Liver (tissue), 3 donors: Measurements from ENCODE around the gene PIMREG.

ENCODE experiments used
- MAX ChIP-seq: IDR thresholded peaks from 2 replicates; pipeline ENCODE4 v1.6.1; 2016; ENCODE audit warnings: antibody characterized with exemption
- NR2F2 ChIP-seq: IDR thresholded peaks from 2 replicates; pipeline ENCODE4 v1.6.1; 2016; ENCODE audit warnings: antibody characterized with exemption
- RAD21 ChIP-seq, 2 donors: IDR thresholded peaks; 2 replicates each; pipeline ENCODE4 v1.6.1; 2016; ENCODE audit warnings: antibody characterized with exemption in 2 of 2, mild to moderate bottlenecking in 2 of 2
- TAF1 ChIP-seq: conservative IDR thresholded peaks from 2 replicates; pipeline ENCODE4 v1.6.1; 2016; ENCODE audit warnings: antibody characterized with exemption, mild to moderate bottlenecking
- TF ChIP-seq, protein P1 (sequence below): fragments of 150-350 bp; IDR thresholded peaks from 2 replicates; pipeline ENCODE4 v1.5.1; 2017; ENCODE audit warnings: improper control_type of control experiment, low read depth, low read length; ENCODE audit not compliant: missing input control
- donor health status: healthy.
- donor health status: healthy.

DNA sequence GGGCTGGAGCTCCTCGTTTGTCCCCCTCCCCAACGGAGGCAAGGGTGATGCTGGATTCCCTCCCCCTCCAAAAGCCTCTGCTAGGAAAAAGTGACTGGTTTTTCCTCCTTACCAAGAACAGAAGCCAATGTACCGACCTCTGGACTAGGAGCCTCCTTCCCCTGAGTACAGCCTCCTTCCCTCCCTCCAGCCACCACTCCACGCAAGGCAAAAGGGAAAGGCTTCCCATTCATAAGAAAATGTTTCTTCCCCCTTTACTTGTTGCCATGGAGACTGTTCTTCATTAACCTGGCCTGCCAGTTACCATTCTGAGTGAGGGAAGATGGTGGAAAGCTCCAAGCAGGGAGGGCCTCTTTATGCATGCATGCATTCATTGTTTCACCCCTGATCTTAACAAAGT lies 4.3 kb upstream of the PIMREG start:
- TF ChIP-seq, protein P1, sequence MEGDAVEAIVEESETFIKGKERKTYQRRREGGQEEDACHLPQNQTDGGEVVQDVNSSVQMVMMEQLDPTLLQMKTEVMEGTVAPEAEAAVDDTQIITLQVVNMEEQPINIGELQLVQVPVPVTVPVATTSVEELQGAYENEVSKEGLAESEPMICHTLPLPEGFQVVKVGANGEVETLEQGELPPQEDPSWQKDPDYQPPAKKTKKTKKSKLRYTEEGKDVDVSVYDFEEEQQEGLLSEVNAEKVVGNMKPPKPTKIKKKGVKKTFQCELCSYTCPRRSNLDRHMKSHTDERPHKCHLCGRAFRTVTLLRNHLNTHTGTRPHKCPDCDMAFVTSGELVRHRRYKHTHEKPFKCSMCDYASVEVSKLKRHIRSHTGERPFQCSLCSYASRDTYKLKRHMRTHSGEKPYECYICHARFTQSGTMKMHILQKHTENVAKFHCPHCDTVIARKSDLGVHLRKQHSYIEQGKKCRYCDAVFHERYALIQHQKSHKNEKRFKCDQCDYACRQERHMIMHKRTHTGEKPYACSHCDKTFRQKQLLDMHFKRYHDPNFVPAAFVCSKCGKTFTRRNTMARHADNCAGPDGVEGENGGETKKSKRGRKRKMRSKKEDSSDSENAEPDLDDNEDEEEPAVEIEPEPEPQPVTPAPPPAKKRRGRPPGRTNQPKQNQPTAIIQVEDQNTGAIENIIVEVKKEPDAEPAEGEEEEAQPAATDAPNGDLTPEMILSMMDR = no peak
- TF ChIP-seq NR2F2 (no peak), RAD21 (IDR thresholded peaks at IDR 0.05) (no peak), MAX (no peak), TAF1 (no peak)
